Panc1 (cell line): ENCODE data around the gene KCND3.

Source experiments
- CTCF ChIP-seq: fragments of 450-650 bp; IDR thresholded peaks from 2 replicates; pipeline ENCODE4 v1.5.1; 2017; ENCODE audit warnings: mild to moderate bottlenecking
- POLR2AphosphoS5 ChIP-seq: IDR thresholded peaks from 2 replicates; pipeline ENCODE4 v1.6.1; 2012; ENCODE audit warnings: mild to moderate bottlenecking, low read depth, low read length, moderate library complexity
- REST ChIP-seq, 2 experiments: IDR thresholded peaks; 2 replicates each; pipeline ENCODE4 v1.6.1; 2011 to 2012; ENCODE audit warnings: low read depth in 2 of 2, control low read depth in 1 of 2, low read length in 1 of 2, mild to moderate bottlenecking in 1 of 2, moderate library complexity in 1 of 2; ENCODE audit not compliant: insufficient read depth in 1 of 2
- SIN3A ChIP-seq: IDR thresholded peaks from 2 replicates; pipeline ENCODE4 v1.6.1; 2012; ENCODE audit warnings: low read depth, mild to moderate bottlenecking, low read length, moderate library complexity, borderline replicate concordance; ENCODE audit not compliant: insufficient read depth
- TCF7L2 ChIP-seq: IDR thresholded peaks from 2 replicates; pipeline ENCODE4 v1.6.1; 2011; ENCODE audit warnings: mild to moderate bottlenecking, low read depth, low read length, inconsistent platforms

- TF ChIP-seq CTCF (no peak), POLR2AphosphoS5 (no peak), TCF7L2 (no peak), SIN3A (no peak), REST (IDR thresholded peaks at IDR 0.05; ENCODE audit: insufficient read depth in 1 of 2, low read depth in 2 of 2, low read length in 1 of 2) (no peak)
Measured at GRCh38 chr1:111826278-111826677, 163.2 kb downstream of the KCND3 start.
